HAP-1 (cell line): Measurements from ENCODE around the gene KLK7.

ENCODE experiments used
- DNase-seq, 2 experiments: peaks; one replicate each; pipeline ENCODE4 v3.0.0-alpha.2; 2016 to 2020; ENCODE audit warnings: low spot score in 2 of 2
- H3K27me3 ChIP-seq: fragments of 250-450 bp; sonication (Bioruptor Pico); 2 replicates; pipeline ENCODE4 v1.5.1; 2020; ENCODE audit warnings: low read depth, mild to moderate bottlenecking, moderate library complexity
- H3K36me3 ChIP-seq: fragments of 250-450 bp; sonication (Bioruptor Pico); replicated peaks from 2 replicates; pipeline ENCODE4 v1.5.1; 2020; ENCODE audit warnings: mild to moderate bottlenecking
- H3K4me1 ChIP-seq: fragments of 250-450 bp; sonication (Bioruptor Pico); 2 replicates; pipeline ENCODE4 v1.5.1; 2020; ENCODE audit warnings: mild to moderate bottlenecking
- H3K4me3 ChIP-seq: fragments of 250-450 bp; sonication (Bioruptor Pico); 2 replicates; pipeline ENCODE4 v1.5.1; 2020; ENCODE audit warnings: mild to moderate bottlenecking, moderate library complexity
- H3K9me3 ChIP-seq: fragments of 250-450 bp; sonication (Bioruptor Pico); 2 replicates; pipeline ENCODE4 v1.5.1; 2020; ENCODE audit warnings: mild to moderate bottlenecking, moderate library complexity
- in situ Hi-C: fragments of 300-500 bp; cut with MboI; formaldehyde crosslinking; loops from 3 replicates; pipeline ENCODE4 v1.14.3; 2020; ENCODE audit warnings: low sequenced_read_pairs, inconsistent platforms, mixed read lengths

KLK7 gene

GRCh38 chr19:51020988-51021651 lies 37.4 kb upstream of the KLK7 start:
- DNase-seq = peak; percentile 58 to 73
- Histone ChIP-seq H3K9me3 (no peaks in the 10 kb centered on the region), H3K4me1 (no peaks in the 10 kb centered on the region; the same call in 1 of the 2 replicates), H3K4me3 (no peak overlapping the region), H3K27me3 (peaks cover 25% of the 10 kb centered on the region), H3K36me3 (no peaks in the 10 kb centered on the region)
- in situ Hi-C loops = loop anchor here (5.0 kb wide), 1 partner anchor 71 kb away; no protein-coding TSS in a partner anchor

GRCh38 chr19:51019544-51019925 lies 35.8 kb upstream of the KLK7 start, which contains the start of gene KLK10:
TSS of gene KLK10 (minus strand) at chr19:51019709. CDS start at chr19:51019130, 579 bp downstream.
- peak within 1 kb of the TSS; percentile 16 for H3K4me3 ChIP-seq
- no peak for DNase-seq
- in situ Hi-C loops = no loop called here
- no peaks in the 10 kb centered on the region for H3K9me3 ChIP-seq
- H3K27me3 ChIP-seq = peaks cover 20% of the 10 kb centered on the region
- H3K36me3 ChIP-seq = no peaks in the 10 kb centered on the region
- no peaks in the 10 kb centered on the region; the same call in 1 of the 2 replicates for H3K4me1 ChIP-seq

GRCh38 chr19:51018745-51019543 lies 35.2 kb upstream of the KLK7 start:
- no peaks in the 10 kb centered on the region for H3K9me3 ChIP-seq
- DNase-seq = peak in 1 of 2 experiments; percentile 58
- H3K4me1 ChIP-seq = no peaks in the 10 kb centered on the region; the same call in 1 of the 2 replicates
- no peaks in the 10 kb centered on the region for H3K36me3 ChIP-seq
- in situ Hi-C loops = no loop called here
- H3K27me3 ChIP-seq = peaks cover 20% of the 10 kb centered on the region
- H3K4me3 ChIP-seq = peak overlapping the region; percentile 16

- in situ Hi-C loops = no loop called here
- peaks cover 20% of the 10 kb centered on the region for H3K27me3 ChIP-seq
- peak; percentile 49 to 86 for DNase-seq
- H3K4me1 ChIP-seq = no peaks in the 10 kb centered on the region; the same call in 1 of the 2 replicates
- no peaks in the 10 kb centered on the region for H3K9me3 ChIP-seq
- peak overlapping the region; percentile 14 for H3K4me3 ChIP-seq
- H3K36me3 ChIP-seq = no peaks in the 10 kb centered on the region
Measured at GRCh38 chr19:51016798-51017683, 33.3 kb upstream of the KLK7 start.

- H3K4me1 ChIP-seq = no peaks in the 10 kb centered on the region; the same call in 1 of the 2 replicates
- peaks cover 20% of the 10 kb centered on the region for H3K27me3 ChIP-seq
- H3K9me3 ChIP-seq = no peaks in the 10 kb centered on the region
- H3K4me3 ChIP-seq = no peak overlapping the region
- H3K36me3 ChIP-seq = no peaks in the 10 kb centered on the region
- no peak for DNase-seq
- in situ Hi-C loops = no loop called here
Measured at GRCh38 chr19:51015691-51016267, 32.1 kb upstream of the KLK7 start.

GRCh38 chr19:51014242-51014641 lies 30.5 kb upstream of the KLK7 start:
- no peaks in the 10 kb centered on the region for H3K36me3 ChIP-seq
- in situ Hi-C loops = no loop called here
- H3K9me3 ChIP-seq = no peaks in the 10 kb centered on the region
- H3K4me1 ChIP-seq = no peaks in the 10 kb centered on the region
- no peak for DNase-seq
- H3K27me3 ChIP-seq = peaks cover 17% of the 10 kb centered on the region
- H3K4me3 ChIP-seq = no peak overlapping the region

- no peak overlapping the region for H3K4me3 ChIP-seq
Measured at GRCh38 chr19:51012661-51013190, 29.0 kb upstream of the KLK7 start.

GRCh38 chr19:51010066-51010795 lies 26.5 kb upstream of the KLK7 start:
- Histone ChIP-seq H3K27me3 (peaks cover 9% of the 10 kb centered on the region), H3K4me3 (no peak overlapping the region), H3K36me3 (no peaks in the 10 kb centered on the region), H3K9me3 (no peaks in the 10 kb centered on the region), H3K4me1 (no peaks in the 10 kb centered on the region)
- no peak for DNase-seq
- in situ Hi-C loops = no loop called here

More at GRCh38 chr19:51012661-51013190, 29.0 kb upstream of the KLK7 start:
- Histone ChIP-seq H3K36me3 (no peaks in the 10 kb centered on the region), H3K27me3 (peaks cover 10% of the 10 kb centered on the region), H3K4me1 (no peaks in the 10 kb centered on the region), H3K9me3 (no peaks in the 10 kb centered on the region)
- DNase-seq = no peak
- in situ Hi-C loops = no loop called here

GRCh38 chr19:51009061-51009891 lies 25.6 kb upstream of the KLK7 start:
- no peaks in the 10 kb centered on the region for H3K36me3 ChIP-seq
- in situ Hi-C loops = no loop called here
- H3K9me3 ChIP-seq = no peaks in the 10 kb centered on the region
- no peak overlapping the region for H3K4me3 ChIP-seq
- DNase-seq = no peak
- H3K4me1 ChIP-seq = no peaks in the 10 kb centered on the region
- peaks cover 9% of the 10 kb centered on the region for H3K27me3 ChIP-seq

GRCh38 chr19:51007488-51007887 lies 23.8 kb upstream of the KLK7 start:
- H3K9me3 ChIP-seq = no peaks in the 10 kb centered on the region
- in situ Hi-C loops = no loop called here
- H3K27me3 ChIP-seq = peaks cover 9% of the 10 kb centered on the region
- H3K36me3 ChIP-seq = no peaks in the 10 kb centered on the region
- H3K4me3 ChIP-seq = no peak overlapping the region
- no peak for DNase-seq
- H3K4me1 ChIP-seq = no peaks in the 10 kb centered on the region

- H3K36me3 ChIP-seq = no peaks in the 10 kb centered on the region
- no peak for DNase-seq
- in situ Hi-C loops = no loop called here
- H3K9me3 ChIP-seq = no peaks in the 10 kb centered on the region
- H3K4me3 ChIP-seq = no peak overlapping the region
- H3K4me1 ChIP-seq = no peaks in the 10 kb centered on the region
- peaks cover 9% of the 10 kb centered on the region for H3K27me3 ChIP-seq
Measured at GRCh38 chr19:51006406-51006805, 22.7 kb upstream of the KLK7 start.

- no peaks in the 10 kb centered on the region for H3K4me1 ChIP-seq
- H3K27me3 ChIP-seq = peaks cover 9% of the 10 kb centered on the region
- H3K9me3 ChIP-seq = no peaks in the 10 kb centered on the region
- in situ Hi-C loops = no loop called here
- no peak for DNase-seq
- no peaks in the 10 kb centered on the region for H3K36me3 ChIP-seq
- no peak overlapping the region for H3K4me3 ChIP-seq
Measured at GRCh38 chr19:51005248-51005647, 21.5 kb upstream of the KLK7 start.
